T-cell (primary cell): Measurements from ENCODE around the gene ATP2A3. TPM values are rescaled to one million over a fixed set of nuclear protein-coding genes. Genes with fewer than 3 reads are reported as not detected.

ENCODE experiments used
- ATAC-seq, 4 experiments: fragments of 200-7000 bp in 3 of 4; fragments of 150-1000 bp in 1 of 4; cut with Tn5 transposase; replicated peaks in 1 of 4; 1 replicate in 3 of 4; 2 replicates in 1 of 4; pipeline ENCODE4 v1.10.0; 2021; ENCODE audit warnings: moderate library complexity in 3 of 4, mild to moderate bottlenecking in 2 of 4, moderate number of reproducible peaks in 1 of 4
- CTCF ChIA-PET, 2 donors: fragments of 300-600 bp; sonication (Branson Sonifier 250); formaldehyde crosslinking; loops; one replicate each; lab custom pipeline; 2022; ENCODE audit warnings: antibody characterized with exemption in 2 of 2; lab: Charles Lee
- POLR2A ChIA-PET, 2 donors: fragments of 300-600 bp; sonication (Branson Sonifier 250); formaldehyde crosslinking; loops; one replicate each; lab custom pipeline; 2022; ENCODE audit warnings: antibody characterized with exemption in 2 of 2; lab: Charles Lee
- DNase-seq, 35 experiments: peaks; one replicate each; pipeline versions ENCODE4 v3.0.0 to v3.0.0-alpha.2; 2013 to 2023
- H3K27ac ChIP-seq: one replicate; pipeline ENCODE4 v1.5.1; 2013; ENCODE audit warnings: low read length
- H3K27me3 ChIP-seq, 2 experiments: replicated peaks in 1 of 2; 1 replicate in 1 of 2; 2 replicates in 1 of 2; pipeline versions ENCODE4 v1.6.1 to v1.7.0; 2013; ENCODE audit warnings: low read length in 1 of 2, mixed read lengths in 1 of 2; ENCODE audit not compliant: control insufficient read depth in 2 of 2, insufficient read depth in 2 of 2; ENCODE audit errors: extremely low read depth in 1 of 2
- H3K36me3 ChIP-seq, 2 donors: 1 replicate in 1 of 2; 2 replicates in 1 of 2; pipeline versions ENCODE4 v1.6.1 to v1.7.0; 2013; ENCODE audit warnings: low read length in 1 of 2; ENCODE audit not compliant: control insufficient read depth in 2 of 2, insufficient read depth in 1 of 2; ENCODE audit errors: extremely low read depth in 1 of 2
- H3K4me1 ChIP-seq, 2 experiments: 1 replicate in 1 of 2; 2 replicates in 1 of 2; pipeline versions ENCODE4 v1.6.1 to v1.7.0; 2013; ENCODE audit warnings: low read length in 2 of 2, mixed read lengths in 1 of 2; ENCODE audit not compliant: insufficient read depth in 2 of 2, control insufficient read depth in 1 of 2; ENCODE audit errors: extremely low read depth in 1 of 2
- H3K4me3 ChIP-seq, 2 donors: 1 replicate in 1 of 2; 2 replicates in 1 of 2; pipeline versions ENCODE4 v1.5.1 to v1.7.0; 2013; ENCODE audit warnings: mild to moderate bottlenecking in 2 of 2, low read length in 1 of 2, moderate library complexity in 1 of 2; ENCODE audit not compliant: control insufficient read depth in 1 of 2; ENCODE audit errors: extremely low read depth in 1 of 2
- H3K9me3 ChIP-seq: 2 replicates; pipeline ENCODE4 v1.7.0; 2013
- H3K27ac Mint-ChIP-seq, 2 donors: one replicate each; pipeline ENCODE4 v1.8.0; 2020 to 2021; ENCODE audit warnings: mild to moderate bottlenecking in 2 of 2, mixed read lengths in 2 of 2
- H3K27me3 Mint-ChIP-seq, 2 donors: one replicate each; pipeline ENCODE4 v1.8.0; 2021 to 2022; ENCODE audit warnings: mixed read lengths in 2 of 2
- H3K36me3 Mint-ChIP-seq: one replicate; pipeline ENCODE4 v1.8.0; 2021; ENCODE audit warnings: mixed read lengths
- H3K4me1 Mint-ChIP-seq, 3 donors: one replicate each; pipeline ENCODE4 v1.8.0; 2020 to 2022; ENCODE audit warnings: mixed read lengths in 3 of 3, mild to moderate bottlenecking in 1 of 3
- H3K4me3 Mint-ChIP-seq, 3 donors: one replicate each; pipeline ENCODE4 v1.8.0; 2020 to 2022; ENCODE audit warnings: mild to moderate bottlenecking in 3 of 3, mixed read lengths in 3 of 3, moderate library complexity in 3 of 3
- H3K9me3 Mint-ChIP-seq, 3 donors: one replicate each; pipeline ENCODE4 v1.8.0; 2020 to 2022; ENCODE audit warnings: mixed read lengths in 3 of 3
- WGBS: methylation state at CpG from one replicate; pipeline ENCODE4 v1.1.5; 2013; ENCODE audit warnings: missing lambda C conversion rate; ENCODE audit not compliant: insufficient coverage; 5-methylcytosine and 5-hydroxymethylcytosine counted together
- total RNA-seq, 35 experiments: library from RNA in 6 of 35; stranded (reverse) in 6 of 35; fragments of 120-200 nt in 1 of 35; gene quantifications; one replicate each; pipeline versions ENCODE4 v1.2.1 to v1.2.4 and lab custom pipeline; 2013 to 2026

The ATP2A3 gene
- total RNA-seq (100 to 1,000 TPM; 228 to 303 (median 248) TPM), total RNA-seq (lab: John Stamatoyannopoulos, UW) (46.2 to 425 (median 267) reads per million in 29 experiments)
- total RNA-seq (2013): 134 TPM

GRCh38 chr17:3964203-3965117, at the start of gene ATP2A3:
Gene ATP2A3 (minus strand): TSS chr17:3964437. CDS start chr17:3964291, 146 bp downstream.
- Mint-ChIP-seq H3K27me3 (no peaks in the 10 kb centered on the region), H3K4me1 (peaks cover 49 to 65% (median 52%) of the 10 kb centered on the region in 3 donors), H3K9me3 (no peaks in the 10 kb centered on the region), H3K4me3 (peak within 1 kb of the TSS; percentile 85 to 92 (median 87)), H3K27ac (peak within 1 kb of the TSS; percentile 93 to 97), H3K36me3 (no peaks in the 10 kb centered on the region)
- peak within 1 kb of the TSS; percentile 94 to 98 for H3K4me3 ChIP-seq
- ATAC-seq: peak; percentile 76 to 80 (median 78)
- peaks cover 41 to 59% of the 10 kb centered on the region in 2 experiments for H3K4me1 ChIP-seq
- H3K27me3 ChIP-seq: no peaks in the 10 kb centered on the region
- under 1% methylated on average over 75 of the region's 92 CpGs for WGBS
- H3K9me3 ChIP-seq: no peaks in the 10 kb centered on the region
- peak; percentile 40 to 79 (median 56) for DNase-seq
- CTCF ChIA-PET: interaction anchor here in 1 of 2 donors (1.1 to 1.6 kb wide), 4 partner anchors 15 to 119 kb away, joined by 3 to 12 read pairs (median 4); partner anchors contain the start of gene NCBP3
- peak within 1 kb of the TSS; percentile 79 for H3K27ac ChIP-seq
- POLR2A ChIA-PET: interaction anchor here in 1 of 2 donors (0.6 kb wide), 1 partner anchor 8 kb away, joined by 3 read pairs; no protein-coding TSS in a partner anchor
- H3K36me3 ChIP-seq: peaks cover 5 to 18% of the 10 kb centered on the region in 2 donors

- Mint-ChIP-seq H3K36me3 (peaks cover 53% of the 10 kb centered on the region), H3K27me3 (no peaks in the 10 kb centered on the region), H3K9me3 (no peaks in the 10 kb centered on the region), H3K27ac (no peak overlapping the region), H3K4me1 (peaks cover 0 to 1% (median 0%) of the 10 kb centered on the region in 3 donors), H3K4me3 (no peak overlapping the region)
- no peaks in the 10 kb centered on the region for H3K4me1 ChIP-seq
- no peaks in the 10 kb centered on the region for H3K27me3 ChIP-seq
- DNase-seq: no peak
- POLR2A ChIA-PET: interaction anchor here in 1 of 2 donors (0.7 kb wide), 1 partner anchor 12 kb away, joined by 5 read pairs; no protein-coding TSS in a partner anchor
- ATAC-seq: no peak
- CTCF ChIA-PET: interaction anchor here in 1 of 2 donors (0.5 kb wide), 1 partner anchor 1496 kb away, joined by 4 read pairs; no protein-coding TSS in a partner anchor
- no peak overlapping the region for H3K4me3 ChIP-seq
- no peak overlapping the region for H3K27ac ChIP-seq
- H3K36me3 ChIP-seq: peaks cover 33 to 89% of the 10 kb centered on the region in 2 donors
- no peaks in the 10 kb centered on the region for H3K9me3 ChIP-seq
- no CpG with 5 or more reads among the region's 2 CpGs for WGBS
Measured at GRCh38 chr17:4010754-4011153, 46.5 kb upstream of the ATP2A3 start.

GRCh38 chr17:4009186-4009785, 45.0 kb upstream of the ATP2A3 start:
- Mint-ChIP-seq H3K9me3 (no peaks in the 10 kb centered on the region), H3K4me1 (peaks cover 0 to 5% (median 5%) of the 10 kb centered on the region in 3 donors), H3K27me3 (no peaks in the 10 kb centered on the region), H3K27ac (no peak overlapping the region), H3K4me3 (no peak overlapping the region), H3K36me3 (peaks cover 48% of the 10 kb centered on the region)
- peaks cover 0 to 6% of the 10 kb centered on the region in 2 experiments for H3K4me1 ChIP-seq
- H3K27me3 ChIP-seq: no peaks in the 10 kb centered on the region
- H3K9me3 ChIP-seq: no peaks in the 10 kb centered on the region
- ATAC-seq (no peak), DNase-seq (no peak)
- peaks cover 32 to 82% of the 10 kb centered on the region in 2 donors for H3K36me3 ChIP-seq
- ChIA-PET CTCF (no interaction called here), POLR2A (no interaction called here)
- 98% methylated on average over 12 of the region's 17 CpGs for WGBS
- H3K4me3 ChIP-seq: no peak overlapping the region
- no peak overlapping the region for H3K27ac ChIP-seq

- Mint-ChIP-seq H3K4me1 (peaks cover 0 to 5% (median 5%) of the 10 kb centered on the region in 3 donors), H3K36me3 (peaks cover 41% of the 10 kb centered on the region), H3K27ac (no peak overlapping the region), H3K9me3 (no peaks in the 10 kb centered on the region), H3K27me3 (no peaks in the 10 kb centered on the region), H3K4me3 (no peak overlapping the region)
- CTCF ChIA-PET: interaction anchor here in 1 of 2 donors (0.8 to 0.9 kb wide), 2 partner anchors 43 to 95 kb away, joined by 3 read pairs; no protein-coding TSS in a partner anchor
- POLR2A ChIA-PET: no interaction called here
- Histone ChIP-seq H3K4me1 (peaks cover 0 to 9% of the 10 kb centered on the region in 2 experiments), H3K27me3 (no peaks in the 10 kb centered on the region), H3K27ac (no peak overlapping the region), H3K4me3 (no peak overlapping the region), H3K36me3 (peaks cover 26 to 76% of the 10 kb centered on the region in 2 donors), H3K9me3 (no peaks in the 10 kb centered on the region)
- WGBS: 97% methylated on average over 17 of the region's 26 CpGs
- DNase-seq (no peak), ATAC-seq (no peak)
Measured at GRCh38 chr17:4008441-4009185, 44.4 kb upstream of the ATP2A3 start.

- Histone ChIP-seq H3K4me1 (peaks cover 0 to 9% of the 10 kb centered on the region in 2 experiments), H3K36me3 (peaks cover 26 to 71% of the 10 kb centered on the region in 2 donors), H3K27me3 (no peaks in the 10 kb centered on the region), H3K4me3 (no peak overlapping the region), H3K27ac (no peak overlapping the region), H3K9me3 (no peaks in the 10 kb centered on the region)
- CTCF ChIA-PET: interaction anchor here in 1 of 2 donors (0.6 to 0.9 kb wide), 3 partner anchors 43 to 97 kb away, joined by 3 read pairs; no protein-coding TSS in a partner anchor
- Mint-ChIP-seq H3K27ac (no peak overlapping the region), H3K4me1 (peaks cover 0 to 7% (median 5%) of the 10 kb centered on the region in 3 donors), H3K4me3 (no peak overlapping the region), H3K36me3 (peaks cover 35% of the 10 kb centered on the region), H3K27me3 (no peaks in the 10 kb centered on the region), H3K9me3 (no peaks in the 10 kb centered on the region)
- ATAC-seq: no peak
- 100% methylated on average over 1 of the region's 6 CpGs for WGBS
- DNase-seq: no peak
- POLR2A ChIA-PET: interaction anchor here in 1 of 2 donors (0.5 kb wide), 1 partner anchor 58 kb away, joined by 4 read pairs; no protein-coding TSS in a partner anchor
Measured at GRCh38 chr17:4008082-4008435, 43.8 kb upstream of the ATP2A3 start.
